GM21576 (cell line): ENCODE results near the gene NF1.
"Not testable (repeated sequence)": the region's sequence is repeated elsewhere in the genome, so short reads cannot be mapped to it uniquely, and the experiment has no call there.

Experiments used
- ATAC-seq: cut with Tn5 transposase; IDR thresholded peaks from one replicate; pipeline ENCODE4 v1.9.1; 2021; ENCODE audit warnings: mild to moderate bottlenecking, moderate library complexity; ENCODE audit not compliant: unreplicated experiment

Gene NF1

GRCh38 chr17:31289790-31290189 lies 195.0 kb downstream of the NF1 start:
- no peak for ATAC-seq

GRCh38 chr17:31291820-31292219 lies 197.0 kb downstream of the NF1 start:
- ATAC-seq = no peak

GRCh38 chr17:31293581-31293980 lies 198.8 kb downstream of the NF1 start:
- no peak for ATAC-seq

DNA sequence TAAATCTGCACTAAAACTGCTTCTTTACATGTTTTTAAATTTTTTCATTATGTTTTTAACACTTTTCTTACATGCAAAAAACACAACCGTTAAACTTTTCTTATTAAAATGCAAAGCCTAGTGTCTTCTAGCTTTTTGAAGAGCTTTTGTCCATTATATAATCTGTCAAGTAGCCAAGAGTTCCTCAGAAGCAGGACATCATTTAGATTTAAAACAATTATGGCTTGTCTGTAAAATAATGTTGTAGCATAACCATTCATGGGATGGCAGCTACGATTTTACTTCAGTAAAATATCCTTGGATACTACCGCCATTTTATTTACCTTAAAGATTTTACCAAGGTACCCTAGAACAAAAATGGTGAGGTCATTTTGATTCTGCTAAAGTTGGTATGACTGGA lies 199.5 kb downstream of the NF1 start:
- ATAC-seq = no peak

DNA sequence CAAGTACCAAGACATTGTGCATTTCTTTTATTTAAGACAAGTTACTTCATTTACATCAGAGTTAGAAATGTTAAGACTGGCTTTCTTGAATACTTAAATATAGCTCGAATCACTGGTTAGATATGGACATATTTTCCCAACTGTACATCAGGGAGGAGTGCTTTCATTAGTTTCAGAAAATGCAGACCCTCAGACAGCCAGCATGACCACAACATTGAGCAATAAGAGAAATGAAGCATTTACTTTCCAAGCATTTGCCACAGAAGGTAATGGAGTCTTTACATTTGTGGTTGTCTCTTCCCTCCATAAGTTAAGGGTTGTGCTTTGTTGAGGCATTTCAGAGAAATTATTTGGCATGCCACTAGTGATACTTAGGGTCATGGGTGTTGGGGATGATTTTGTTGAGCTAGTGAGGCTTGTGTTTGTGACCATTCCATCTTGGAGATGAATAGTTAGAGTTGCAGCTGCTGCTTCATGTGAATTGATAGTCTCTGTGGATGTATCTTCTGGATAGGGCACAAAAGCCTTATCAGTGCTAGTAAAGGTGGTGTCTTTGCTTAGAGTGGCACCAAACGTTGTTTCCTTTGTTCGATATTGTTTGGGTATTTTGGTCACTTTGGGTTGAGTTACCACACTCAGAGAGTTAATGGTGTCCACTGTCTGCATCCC lies 200.2 kb downstream of the NF1 start:
- ATAC-seq = no peak

DNA sequence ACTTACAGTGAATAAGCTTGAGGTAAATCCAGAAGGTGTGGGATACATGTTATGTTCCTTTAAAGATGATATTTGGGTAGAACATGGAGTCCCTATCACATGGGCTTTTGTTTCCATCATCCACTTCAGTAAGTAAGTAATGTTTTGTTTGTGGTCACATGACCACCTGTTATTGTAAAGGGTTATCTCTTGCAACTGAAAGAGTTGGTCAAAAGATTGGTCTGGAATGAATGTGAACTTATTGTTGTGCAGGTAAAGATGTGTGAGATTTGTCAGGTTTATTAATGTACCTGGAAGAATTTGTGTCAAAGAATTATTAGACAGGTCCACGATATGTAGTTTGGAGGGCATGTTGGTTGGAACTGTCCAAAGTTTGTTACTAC lies 200.7 kb downstream of the NF1 start:
- ATAC-seq = no peak

DNA sequence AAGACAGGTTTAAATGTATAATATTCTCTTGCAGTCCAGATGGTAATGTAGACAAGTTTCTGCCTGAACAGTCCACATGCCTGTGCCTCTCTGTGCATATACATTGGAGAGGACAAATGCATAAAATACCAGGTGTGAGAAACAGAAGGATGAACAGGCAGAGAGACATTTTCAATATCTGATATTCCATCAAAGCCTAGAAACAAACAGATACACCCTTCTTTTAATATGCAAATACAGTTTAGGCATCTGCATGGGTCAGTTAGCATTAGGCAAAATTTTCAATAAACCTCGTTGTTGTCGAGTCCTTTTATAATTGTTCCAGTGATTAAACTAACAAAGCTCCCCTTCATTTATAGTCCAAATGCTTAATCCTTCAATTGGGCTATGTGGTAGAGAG lies 201.4 kb downstream of the NF1 start:
- ATAC-seq = no peak

DNA sequence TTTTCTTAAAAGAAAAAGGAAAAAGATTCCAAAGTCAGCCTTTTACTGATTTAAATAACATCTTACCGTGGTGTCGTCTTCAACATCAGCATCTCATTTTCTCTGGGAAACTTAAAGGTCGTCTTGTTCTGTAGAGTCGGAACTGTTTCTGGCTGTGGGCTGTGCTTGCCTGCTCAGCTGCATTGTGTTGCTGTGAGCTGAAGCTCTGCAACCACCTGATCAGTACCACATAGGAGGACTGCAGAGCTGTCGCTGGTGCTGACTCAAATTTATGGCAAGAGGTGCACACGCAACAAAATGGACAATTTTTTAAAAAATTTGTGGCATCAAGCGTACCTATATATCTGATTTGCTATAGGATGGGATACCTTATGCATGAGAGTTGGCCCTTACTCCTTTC lies 202.3 kb downstream of the NF1 start, which contains the start of gene OMG:
TSS of gene OMG (minus strand) at position 150 of the 400 bp plus-strand sequence. CDS start 908 bp downstream, outside the sequence.
- no peak for ATAC-seq

DNA sequence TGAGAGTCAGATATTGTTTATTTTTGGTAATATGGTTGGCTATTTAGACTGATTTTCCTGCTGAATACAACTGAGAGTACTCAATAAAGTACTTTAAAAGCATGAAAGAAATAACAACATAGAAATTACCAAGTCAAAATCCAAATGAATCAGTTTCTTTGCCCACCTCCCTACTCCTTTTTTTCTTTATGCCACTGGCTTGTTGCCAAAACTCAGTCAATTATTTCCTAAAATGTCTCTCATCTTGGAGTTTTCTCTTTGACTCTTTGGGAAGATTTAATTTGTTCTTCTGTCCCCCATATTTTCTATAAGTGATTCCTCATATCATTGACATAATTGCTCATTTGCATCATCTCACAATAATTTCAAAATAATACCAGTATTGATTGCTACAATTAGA lies 204.8 kb downstream of the NF1 start:
- no peak for ATAC-seq

- ATAC-seq = no peak
Observed at GRCh38 chr17:31307640-31308039, 212.9 kb downstream of the NF1 start.

DNA sequence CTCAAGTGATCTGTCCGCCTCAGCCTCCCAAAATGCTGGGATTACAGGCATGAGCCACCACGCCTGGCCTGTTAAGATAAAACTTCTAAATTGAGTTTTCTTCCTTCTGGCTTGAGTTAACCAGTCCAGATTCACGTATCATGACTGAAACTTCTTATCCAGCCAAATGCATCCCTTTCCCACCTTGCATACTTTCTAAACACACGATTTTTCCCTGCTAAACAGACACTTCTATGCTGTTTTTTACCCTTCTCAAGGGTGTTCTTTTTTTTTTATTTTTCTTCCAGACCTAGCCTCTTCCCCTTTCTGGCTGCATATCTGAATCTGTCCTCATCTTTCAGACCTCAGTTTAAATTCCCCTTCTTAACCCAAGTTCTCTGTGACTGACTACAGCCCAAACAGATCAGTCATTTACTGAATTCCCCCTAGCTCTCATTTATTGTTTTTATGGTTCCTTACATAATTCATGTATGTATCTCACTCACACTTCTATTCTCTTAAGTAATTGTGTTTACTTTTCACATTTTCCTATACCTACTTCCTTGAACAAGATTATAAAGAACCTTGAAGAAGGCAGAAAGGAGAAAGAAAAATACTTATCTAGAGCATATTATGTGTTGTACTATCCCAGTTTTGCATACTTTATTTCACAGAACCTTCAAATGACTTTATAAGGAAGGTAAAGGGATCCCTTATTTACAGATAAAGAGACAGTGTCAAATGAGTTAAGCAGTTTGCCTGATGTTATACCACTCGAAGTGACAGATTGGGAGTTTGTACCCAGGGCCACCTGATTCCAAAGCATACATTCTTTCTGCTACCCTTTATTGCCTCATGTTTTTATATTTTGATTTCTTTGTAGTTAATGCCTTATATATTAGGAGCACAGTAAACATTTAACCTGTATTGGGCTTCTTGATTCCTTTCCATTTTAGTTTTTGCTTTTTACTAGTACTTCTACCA lies 213.9 kb downstream of the NF1 start:
- ATAC-seq = no peak

- ATAC-seq = no peak
Observed at GRCh38 chr17:31309556-31309955, 214.8 kb downstream of the NF1 start.

DNA sequence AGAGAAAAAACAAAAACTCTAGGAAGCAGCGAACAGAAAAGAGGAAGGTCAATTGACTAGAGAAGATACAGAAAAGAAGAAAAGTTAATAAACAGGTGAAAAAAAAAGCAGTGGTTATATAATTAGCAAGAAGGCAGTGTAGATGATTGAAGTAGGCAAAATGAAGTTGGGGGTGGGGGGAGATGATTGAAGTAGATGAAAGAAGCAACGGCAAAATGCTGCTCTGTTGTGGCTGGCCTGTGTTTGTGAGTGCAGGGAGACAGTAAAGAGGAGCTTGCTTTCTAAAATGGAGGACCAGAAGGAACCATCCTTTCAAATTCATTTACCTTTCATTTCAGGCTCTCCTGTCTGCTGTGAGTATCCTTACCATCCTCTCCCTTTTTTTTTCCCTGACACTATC lies 215.5 kb downstream of the NF1 start:
- ATAC-seq = no peak

GRCh38 chr17:31310886-31311285 lies 216.1 kb downstream of the NF1 start:
- no peak for ATAC-seq

GRCh38 chr17:31311526-31311925 lies 216.7 kb downstream of the NF1 start:
- ATAC-seq = no peak

DNA sequence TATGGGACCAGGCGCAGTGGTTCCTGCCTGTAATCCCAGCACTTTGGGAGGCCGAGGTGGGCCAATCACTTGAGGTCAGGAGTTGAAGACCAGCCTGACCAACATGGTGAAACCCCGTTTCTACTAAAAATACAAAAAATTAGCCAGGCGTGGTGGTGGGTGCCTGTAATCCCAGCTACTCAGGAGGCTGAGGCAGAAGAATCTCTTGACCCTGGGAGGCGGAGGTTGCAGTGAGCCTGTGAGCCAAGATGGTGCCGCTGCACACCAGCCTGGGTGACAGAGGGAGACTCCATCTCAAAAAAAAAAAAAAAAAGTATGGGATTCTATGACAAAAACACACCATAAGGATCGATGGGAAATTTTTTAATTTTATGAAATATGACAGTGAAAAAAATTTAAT lies 217.4 kb downstream of the NF1 start:
- ATAC-seq = not testable (repeated sequence)

DNA sequence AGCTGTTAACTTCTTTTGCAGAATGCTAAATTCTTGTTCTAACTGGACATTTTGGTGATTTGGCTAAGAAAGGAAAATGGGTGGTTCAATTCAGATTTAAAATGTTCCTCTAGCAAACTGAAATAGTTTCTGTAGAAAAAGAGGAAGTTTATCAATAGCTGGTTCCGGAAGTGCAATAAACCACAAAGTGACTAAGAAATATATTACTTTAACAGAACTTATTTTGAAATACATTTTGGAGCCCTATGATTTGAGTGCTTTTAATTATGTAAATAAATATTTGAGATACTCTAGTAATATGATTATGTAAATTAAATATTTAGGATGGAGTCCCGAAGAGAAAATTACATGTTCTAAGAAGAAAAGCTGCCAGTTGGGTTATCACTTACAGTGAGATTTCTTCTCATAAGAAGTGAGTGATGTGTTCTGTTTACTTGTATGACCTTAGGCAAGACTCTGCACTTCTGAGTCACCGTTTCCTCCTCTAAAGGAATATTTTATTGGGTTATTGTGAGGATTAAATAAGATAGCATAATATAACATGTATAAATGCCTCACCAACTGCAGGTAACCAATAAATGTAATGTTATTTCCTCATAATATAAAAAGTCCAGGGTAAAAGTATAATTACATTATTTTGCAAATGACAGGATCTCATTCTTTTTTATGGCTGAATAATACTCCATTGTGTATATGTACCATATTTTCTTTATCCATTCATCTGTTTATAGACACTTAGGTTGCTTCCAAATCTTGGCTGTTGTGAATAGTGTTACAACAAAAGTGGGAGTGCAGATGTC lies 219.4 kb downstream of the NF1 start, which contains the start of gene EVI2B:
TSS of gene EVI2B (minus strand) at position 73 of the 800 bp plus-strand sequence. CDS start 8,445 bp downstream, outside the sequence.
- ATAC-seq = no peak

GRCh38 chr17:31314782-31315100 lies 220.0 kb downstream of the NF1 start:
- no peak for ATAC-seq

GRCh38 chr17:31318298-31318801 lies 223.6 kb downstream of the NF1 start:
- peak; percentile 35 for ATAC-seq

DNA sequence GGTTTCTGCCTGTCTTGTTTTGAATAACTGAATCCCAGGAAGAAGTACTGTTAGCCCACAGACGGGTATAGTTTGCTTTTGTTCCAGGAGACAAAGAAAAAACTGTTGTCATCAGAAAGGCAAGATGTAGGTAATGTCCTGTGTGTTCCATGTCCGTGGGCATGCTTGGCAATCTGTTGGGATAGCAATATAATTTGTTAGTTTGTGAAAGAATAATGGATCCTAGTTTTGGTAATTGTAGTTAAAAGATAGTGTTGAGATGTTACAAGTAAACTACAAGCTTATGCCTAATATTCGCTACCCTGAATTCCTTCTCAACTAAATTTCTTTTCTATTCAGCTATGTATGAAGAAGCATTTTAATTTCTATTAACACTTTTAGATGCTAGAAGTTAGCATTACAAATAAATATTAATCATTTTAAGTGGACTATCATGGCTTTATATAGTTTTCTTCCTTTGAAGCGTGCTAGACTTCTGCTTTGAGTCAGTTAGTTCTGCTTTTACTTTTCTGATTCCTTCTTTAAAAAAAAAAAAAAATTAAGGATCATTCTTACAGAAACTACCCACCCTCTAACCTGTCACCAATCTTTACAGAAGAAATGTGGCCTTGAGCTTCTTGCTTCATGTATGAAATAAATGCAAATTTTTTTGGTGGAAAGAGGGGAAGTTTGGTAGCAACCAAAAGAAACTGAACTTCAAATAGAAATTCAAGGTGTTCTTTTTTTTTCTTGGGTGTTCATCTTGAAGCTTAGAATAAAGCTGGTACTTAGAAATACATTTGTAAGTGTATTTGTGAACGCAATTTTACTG lies 224.3 kb downstream of the NF1 start:
- no peak for ATAC-seq
